Muscle layer of colon (tissue), 2 donors: ENCODE measurements around the gene EMC1.
A peak's percentile ranks its signal among the peaks of the same experiment; 100 is the strongest.
"Not testable (repeated sequence)": the region's sequence is repeated elsewhere in the genome, so short reads cannot be mapped to it uniquely, and the experiment has no call there.

Experiments
- H3K27ac ChIP-seq: one replicate; pipeline ENCODE4 v1.7.0; 2013; ENCODE audit warnings: low read depth, mild to moderate bottlenecking, low read length, moderate library complexity
- H3K27me3 ChIP-seq, 2 donors: one replicate each; pipeline ENCODE4 v1.7.0; 2013; ENCODE audit warnings: low read length in 2 of 2, mild to moderate bottlenecking in 2 of 2; ENCODE audit not compliant: insufficient read depth in 2 of 2, control insufficient read depth in 1 of 2
- H3K36me3 ChIP-seq: one replicate; pipeline ENCODE4 v1.7.0; 2013; ENCODE audit warnings: mild to moderate bottlenecking, low read length; ENCODE audit not compliant: insufficient read depth
- H3K4me1 ChIP-seq: one replicate; pipeline ENCODE4 v1.7.0; 2013; ENCODE audit warnings: mild to moderate bottlenecking, low read length; ENCODE audit not compliant: insufficient read depth
- H3K4me3 ChIP-seq, 2 donors: one replicate each; pipeline ENCODE4 v1.7.0; 2013; ENCODE audit warnings: low read length in 2 of 2, low read depth in 1 of 2, mild to moderate bottlenecking in 1 of 2, moderate library complexity in 1 of 2
- H3K9ac ChIP-seq: one replicate; pipeline ENCODE4 v1.7.0; 2013; ENCODE audit warnings: low read length
- H3K9me3 ChIP-seq: one replicate; pipeline ENCODE4 v1.7.0; 2013; ENCODE audit warnings: mild to moderate bottlenecking, low read length
- donor health status: abdominal sarcoma.
- donor health status: Adenocarcinoma of cecum.

EMC1 gene

DNA sequence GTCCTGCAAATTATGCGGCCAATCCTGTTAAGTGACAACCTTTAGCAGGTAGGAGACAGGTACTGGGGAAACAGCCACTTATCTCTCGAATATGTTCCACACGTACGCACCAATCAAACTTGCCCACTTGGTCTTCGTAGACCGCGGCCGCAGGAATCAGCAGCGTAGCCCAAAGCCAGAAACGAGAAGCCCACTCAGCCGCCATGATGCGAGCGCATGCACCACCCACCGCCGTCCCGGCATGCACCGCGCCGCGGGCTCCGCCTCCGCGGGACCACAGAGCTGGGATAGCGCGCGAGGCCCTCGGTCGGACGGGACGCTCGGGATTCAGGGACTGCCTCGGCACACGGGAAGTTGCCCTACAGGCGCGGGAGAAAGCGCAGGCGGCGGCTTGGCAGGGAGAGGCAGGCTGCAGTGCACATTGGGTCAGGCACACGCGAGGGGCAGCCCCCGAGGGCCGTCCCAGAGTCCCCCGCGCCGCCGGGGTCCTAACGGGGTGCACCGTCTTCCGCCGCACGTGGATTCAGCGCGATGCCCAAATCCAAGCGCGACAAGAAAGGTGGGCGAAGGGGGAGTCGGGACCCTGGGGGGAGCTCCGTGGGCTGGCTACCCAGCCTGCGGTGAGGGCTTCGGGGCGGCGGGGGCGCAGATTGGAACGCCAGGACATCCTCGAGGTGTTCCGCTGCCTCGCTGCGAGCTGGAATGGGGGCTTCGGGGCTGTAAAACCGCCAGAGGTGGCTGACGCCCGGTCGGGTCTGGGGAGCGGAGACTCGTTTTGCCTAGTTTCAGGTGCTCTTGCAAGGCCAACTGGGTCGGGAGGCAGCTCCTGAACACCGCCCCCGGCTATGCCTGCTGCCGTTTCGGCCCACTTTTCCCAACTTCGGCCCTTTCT, at the start of gene EMC1, which contains the start of gene MRTO4:
TSS of gene EMC1 (minus strand) at position 220 of the 892 bp plus-strand sequence. CDS start at position 205, 15 bp downstream.
TSS of gene MRTO4 (plus strand) at position 501 of the 892 bp plus-strand sequence. CDS start at position 532, 31 bp downstream.
- Histone ChIP-seq H3K4me1 (peaks cover 22% of the 10 kb centered on the region), H3K4me3 (peak within 1 kb of the TSS; percentile 84 to 90), H3K9me3 (no peaks in the 10 kb centered on the region), H3K9ac (peak within 1 kb of the TSS; percentile 72), H3K36me3 (peaks cover 6% of the 10 kb centered on the region), H3K27ac (peak within 1 kb of the TSS; percentile 90), H3K27me3 (no peaks in the 10 kb centered on the region)

DNA sequence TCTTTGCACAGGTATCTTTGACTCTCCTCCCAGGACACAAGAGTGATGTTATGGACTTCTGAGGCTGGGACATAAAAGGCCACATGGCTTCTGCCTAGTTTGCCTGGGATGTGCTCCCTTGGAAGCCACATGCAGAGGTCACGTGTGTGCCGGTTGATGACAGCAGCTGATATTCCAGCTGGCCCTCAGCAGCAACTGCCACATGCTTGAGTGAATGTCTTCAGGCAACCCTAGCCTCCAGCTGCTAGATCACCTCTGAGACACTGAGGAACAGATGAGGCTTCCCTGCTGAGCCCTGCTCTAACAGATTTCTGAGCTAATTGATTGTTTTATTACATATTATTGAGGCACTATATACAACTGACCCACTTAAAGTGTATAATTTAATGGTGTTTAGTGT, 48.9 kb upstream of the EMC1 start:
- Histone ChIP-seq H3K4me1 (no peaks in the 10 kb centered on the region), H3K9me3 (no peaks in the 10 kb centered on the region), H3K27ac (no peak overlapping the region), H3K9ac (no peak overlapping the region), H3K27me3 (no peaks in the 10 kb centered on the region), H3K36me3 (peaks cover 22% of the 10 kb centered on the region), H3K4me3 (no peak overlapping the region)

DNA sequence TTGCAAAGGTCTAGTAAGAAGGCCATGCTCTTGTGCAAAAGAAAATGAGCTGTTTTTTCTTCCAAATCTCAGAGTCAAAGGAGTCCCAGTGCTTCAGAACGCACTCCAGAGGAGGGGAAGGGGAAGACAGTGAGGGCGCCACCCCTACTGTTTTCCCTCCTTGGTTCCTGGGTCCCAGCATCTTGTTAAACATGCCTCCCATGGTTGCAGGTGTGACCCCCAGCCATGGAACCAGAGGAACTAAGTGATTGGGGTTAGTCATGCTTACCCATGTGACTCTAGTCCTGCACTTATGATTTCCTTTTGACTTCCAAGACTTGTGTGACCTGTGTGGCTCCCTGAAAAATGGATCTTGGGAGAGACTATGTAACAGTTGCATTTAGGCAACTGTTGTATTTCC, 43.3 kb upstream of the EMC1 start:
- H3K27me3 ChIP-seq = no peaks in the 10 kb centered on the region
- no peak overlapping the region for H3K9ac ChIP-seq
- H3K36me3 ChIP-seq = no peaks in the 10 kb centered on the region
- no peaks in the 10 kb centered on the region for H3K9me3 ChIP-seq
- no peak overlapping the region for H3K27ac ChIP-seq
- no peaks in the 10 kb centered on the region for H3K4me1 ChIP-seq
- no peak overlapping the region for H3K4me3 ChIP-seq

DNA sequence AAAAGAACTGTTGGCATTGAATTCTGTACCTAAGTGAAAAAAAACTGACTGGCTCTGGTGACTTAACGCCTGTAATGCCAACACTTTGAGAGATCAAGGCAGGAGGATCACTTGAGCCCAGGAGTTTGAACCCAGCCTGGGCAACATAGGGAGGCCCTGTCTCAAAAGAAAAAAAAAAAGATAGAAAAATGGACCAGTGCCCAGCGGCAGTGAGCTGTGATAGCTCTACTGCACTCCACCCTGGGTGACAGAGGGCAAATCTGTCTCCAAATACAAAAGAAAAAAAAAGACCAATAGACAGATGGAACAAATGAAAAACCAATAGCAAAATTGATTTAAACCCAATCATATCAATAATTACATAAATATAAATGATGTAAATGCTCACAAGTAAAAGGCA, 37.9 kb upstream of the EMC1 start:
- no peaks in the 10 kb centered on the region for H3K27me3 ChIP-seq
- no peaks in the 10 kb centered on the region for H3K36me3 ChIP-seq
- H3K9me3 ChIP-seq = no peaks in the 10 kb centered on the region
- peak overlapping the region; percentile 11 to 60 for H3K4me3 ChIP-seq
- no peak overlapping the region for H3K27ac ChIP-seq
- H3K9ac ChIP-seq = no peak overlapping the region
- H3K4me1 ChIP-seq = peaks cover 6% of the 10 kb centered on the region

DNA sequence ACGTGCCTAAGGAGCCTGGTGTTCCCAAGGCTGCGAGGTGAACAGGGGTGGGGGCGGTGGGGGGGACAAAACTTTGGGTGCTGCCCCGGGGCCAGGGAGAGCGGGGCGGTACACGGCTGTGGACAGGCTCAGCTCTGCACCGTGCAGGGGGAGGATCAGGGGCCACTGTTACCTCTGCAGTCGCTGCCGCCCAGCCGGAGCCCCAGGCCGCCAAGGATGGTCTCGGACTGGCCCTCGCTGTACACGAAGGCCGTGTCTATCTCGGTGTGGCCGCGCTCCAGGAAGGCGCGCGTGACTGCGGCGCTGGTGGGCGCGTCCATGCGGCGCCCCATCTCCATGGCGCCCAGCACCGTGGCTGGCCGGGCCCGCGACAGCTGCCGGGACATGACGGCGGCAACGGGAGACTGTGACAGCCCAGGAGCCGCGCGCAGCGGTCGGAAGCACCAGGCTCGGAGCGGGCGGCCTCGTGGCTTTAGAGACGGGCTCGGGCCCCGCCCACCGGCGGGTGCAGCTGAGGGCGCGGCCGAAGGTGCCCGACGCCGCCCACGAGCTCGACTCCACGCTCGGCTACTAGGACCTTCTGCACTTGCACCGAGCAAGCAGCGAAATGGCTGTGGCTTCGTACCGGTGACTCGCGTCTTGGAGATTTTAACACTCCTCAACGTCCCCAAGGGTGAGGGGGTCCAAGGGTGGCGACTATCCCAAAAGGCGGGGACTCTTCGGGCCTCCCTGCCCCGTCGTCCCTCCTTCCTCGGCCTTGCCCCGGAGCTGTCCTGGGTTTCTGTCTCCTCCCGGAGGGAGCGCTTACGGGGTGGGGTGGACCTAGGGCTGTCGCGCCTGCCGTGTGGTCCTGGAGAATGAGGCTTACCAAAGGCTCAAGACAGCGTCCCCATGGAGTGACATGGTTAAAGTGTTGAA, 37.3 kb upstream of the EMC1 start, which contains the start of gene AKR7A3:
TSS of gene AKR7A3 (minus strand) at position 447 of the 918 bp plus-strand sequence. CDS start at position 386, 61 bp downstream.
- not testable (repeated sequence) for H3K9ac ChIP-seq, H3K36me3 ChIP-seq, H3K9me3 ChIP-seq, H3K27me3 ChIP-seq, H3K27ac ChIP-seq, H3K4me1 ChIP-seq
- peak within 1 kb of the TSS; percentile 11 to 60 for H3K4me3 ChIP-seq

DNA sequence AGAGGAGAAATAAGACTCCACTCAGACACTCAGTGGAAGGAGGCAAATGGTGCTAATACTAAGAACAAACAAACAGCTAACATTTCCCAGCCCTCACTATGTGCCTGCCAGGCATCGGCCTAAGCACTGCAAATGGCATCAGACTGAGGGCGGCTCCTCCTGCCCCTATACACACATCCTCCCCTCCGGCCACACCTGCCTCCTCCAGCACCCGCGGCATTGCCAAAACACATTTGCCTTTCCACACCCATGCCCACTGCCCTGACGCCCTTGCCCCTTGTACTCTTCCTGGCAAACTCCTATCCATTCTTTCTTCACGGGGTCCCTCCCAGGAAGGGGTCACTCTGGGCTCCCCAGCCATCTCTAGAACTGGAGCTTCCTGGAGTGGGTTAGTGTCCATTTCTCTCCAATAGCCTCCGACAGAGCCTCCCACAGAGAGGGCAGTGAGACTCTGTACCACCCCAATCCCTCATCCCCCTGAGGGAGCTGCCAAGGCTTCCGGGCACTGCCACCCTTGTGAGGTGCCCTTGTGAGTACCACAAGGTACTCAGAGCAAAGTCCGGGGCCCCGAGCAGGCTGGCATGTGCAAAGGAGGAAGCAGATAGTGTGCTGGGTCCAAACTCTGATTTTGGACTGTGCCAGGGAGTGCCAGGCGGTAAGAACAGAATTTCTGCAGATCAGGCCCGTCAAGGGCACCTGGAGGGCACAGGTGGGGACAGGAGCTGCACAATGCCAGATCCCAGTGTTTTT, 36.3 kb upstream of the EMC1 start:
- Histone ChIP-seq H3K27me3 (no peaks in the 10 kb centered on the region), H3K9me3 (no peaks in the 10 kb centered on the region), H3K9ac (no peak overlapping the region), H3K27ac (no peak overlapping the region), H3K36me3 (no peaks in the 10 kb centered on the region), H3K4me1 (peaks cover 6% of the 10 kb centered on the region), H3K4me3 (no peak overlapping the region)

DNA sequence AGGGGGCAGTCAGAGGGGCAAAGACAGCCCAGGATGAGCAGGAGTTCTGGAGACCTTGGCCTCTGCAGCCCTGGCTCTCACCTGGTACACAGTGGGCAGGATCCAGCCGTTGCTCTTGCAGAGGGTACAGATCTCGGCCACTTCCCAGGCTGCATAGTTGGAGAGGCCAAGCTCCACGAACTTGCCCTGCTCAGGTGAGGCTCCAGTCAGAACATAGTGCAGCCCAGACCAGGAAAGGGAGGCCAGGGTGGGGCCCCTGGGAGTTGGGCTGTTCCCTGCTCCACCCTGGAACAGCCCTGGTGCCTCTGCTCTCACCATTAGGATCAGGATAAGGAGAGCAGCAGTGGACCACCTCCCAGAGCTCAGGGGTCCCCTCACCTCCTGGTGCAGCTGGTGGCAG, 34.5 kb upstream of the EMC1 start:
- H3K4me3 ChIP-seq, H3K4me1 ChIP-seq, H3K27ac ChIP-seq, H3K27me3 ChIP-seq, H3K36me3 ChIP-seq, H3K9me3 ChIP-seq, H3K9ac ChIP-seq: not testable (repeated sequence)

DNA sequence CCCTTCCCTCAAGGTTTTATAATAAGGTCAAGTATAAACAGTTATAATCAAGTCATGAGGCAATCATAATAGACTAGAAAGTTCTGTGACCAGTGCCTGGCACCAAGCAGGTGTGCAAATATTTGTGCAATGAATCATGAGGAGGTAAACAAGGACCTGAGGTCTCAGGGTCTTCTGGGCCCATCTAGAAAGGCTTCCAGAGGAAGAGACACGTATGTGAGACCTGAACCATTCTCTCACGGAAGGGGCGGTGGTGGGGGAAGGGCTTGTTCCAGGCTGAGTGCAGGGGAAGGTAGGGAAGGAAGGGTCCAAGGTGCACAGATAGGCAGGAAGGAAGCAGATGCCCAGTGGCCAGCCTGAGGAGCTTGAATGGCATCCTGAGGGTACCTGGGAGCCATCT, 34.0 kb upstream of the EMC1 start:
- H3K9ac ChIP-seq, H3K4me1 ChIP-seq, H3K27ac ChIP-seq, H3K4me3 ChIP-seq, H3K9me3 ChIP-seq, H3K27me3 ChIP-seq, H3K36me3 ChIP-seq: not testable (repeated sequence)

DNA sequence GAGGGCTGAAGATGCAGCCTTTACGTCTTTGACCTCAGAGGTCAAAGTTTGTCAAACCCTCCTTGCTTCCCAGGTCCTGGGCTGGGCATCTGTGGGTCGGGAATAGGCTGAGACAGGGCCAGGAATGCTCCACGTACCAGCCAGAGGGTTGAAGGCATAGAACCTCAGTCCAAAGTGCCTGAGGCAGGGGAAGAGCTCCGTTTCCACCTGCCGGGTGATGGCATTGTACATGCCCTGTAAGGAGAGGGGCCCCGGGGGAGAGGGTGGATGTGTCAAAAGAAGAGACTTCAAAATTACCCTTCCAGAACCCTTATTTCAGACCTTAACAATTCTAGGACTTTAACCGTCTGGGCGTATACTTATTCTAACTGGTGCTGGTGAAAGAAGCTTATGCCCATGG, 33.6 kb upstream of the EMC1 start:
- H3K4me3 ChIP-seq = no peak overlapping the region
- H3K9ac ChIP-seq = no peak overlapping the region
- no peaks in the 10 kb centered on the region for H3K27me3 ChIP-seq
- H3K27ac ChIP-seq = no peak overlapping the region
- no peaks in the 10 kb centered on the region for H3K9me3 ChIP-seq
- H3K4me1 ChIP-seq = peaks cover 6% of the 10 kb centered on the region
- no peaks in the 10 kb centered on the region for H3K36me3 ChIP-seq

DNA sequence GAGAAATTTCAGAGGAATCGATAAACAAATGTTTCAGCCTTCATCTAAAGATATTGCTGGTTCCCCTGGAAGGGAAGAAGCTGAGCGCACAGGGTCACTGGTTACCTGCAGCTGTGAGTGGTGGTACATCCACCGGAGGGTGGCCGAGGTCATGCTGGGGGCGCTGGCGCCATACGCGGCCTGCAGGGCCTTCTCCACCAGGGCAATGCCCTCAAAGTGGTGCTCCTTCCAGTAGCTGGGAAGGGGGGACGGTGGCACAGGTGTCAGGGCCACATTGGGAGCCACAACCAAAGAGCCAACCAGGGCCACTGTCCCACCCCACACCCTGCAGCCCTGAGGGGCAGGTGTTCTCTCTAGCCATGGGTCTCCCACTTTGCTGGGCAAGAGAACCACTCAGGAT, 32.6 kb upstream of the EMC1 start:
- no peak overlapping the region for H3K9ac ChIP-seq
- no peaks in the 10 kb centered on the region for H3K36me3 ChIP-seq
- peaks cover 1% of the 10 kb centered on the region for H3K4me1 ChIP-seq
- H3K9me3 ChIP-seq = no peaks in the 10 kb centered on the region
- H3K27ac ChIP-seq = no peak overlapping the region
- H3K4me3 ChIP-seq = no peak overlapping the region
- no peaks in the 10 kb centered on the region for H3K27me3 ChIP-seq

DNA sequence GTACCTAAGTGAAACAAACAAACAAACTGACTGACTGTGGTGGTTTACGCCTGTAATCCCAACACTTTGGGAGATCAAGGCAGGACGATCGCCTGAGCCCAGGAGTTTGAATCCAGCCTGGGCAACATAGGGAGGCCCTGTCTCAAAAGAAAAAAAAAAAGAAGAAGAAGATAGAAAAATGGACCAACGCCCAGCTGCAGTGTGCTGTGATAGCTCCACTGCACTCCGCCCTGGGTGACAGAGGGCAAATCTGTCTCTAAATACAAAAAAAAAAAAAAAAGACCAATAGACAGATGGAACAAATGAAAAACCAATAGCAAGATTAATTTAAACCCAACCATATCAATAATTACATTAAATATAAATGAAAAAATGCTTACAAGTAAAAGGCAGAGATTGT, 23.3 kb upstream of the EMC1 start:
- no peaks in the 10 kb centered on the region for H3K4me1 ChIP-seq
- no peak overlapping the region for H3K4me3 ChIP-seq
- no peak overlapping the region for H3K9ac ChIP-seq
- no peaks in the 10 kb centered on the region for H3K36me3 ChIP-seq
- no peak overlapping the region for H3K27ac ChIP-seq
- H3K27me3 ChIP-seq = peaks cover 6 to 7% of the 10 kb centered on the region in 2 donors
- H3K9me3 ChIP-seq = no peaks in the 10 kb centered on the region
